ENCODE results near the gene MYOG.

DNA sequence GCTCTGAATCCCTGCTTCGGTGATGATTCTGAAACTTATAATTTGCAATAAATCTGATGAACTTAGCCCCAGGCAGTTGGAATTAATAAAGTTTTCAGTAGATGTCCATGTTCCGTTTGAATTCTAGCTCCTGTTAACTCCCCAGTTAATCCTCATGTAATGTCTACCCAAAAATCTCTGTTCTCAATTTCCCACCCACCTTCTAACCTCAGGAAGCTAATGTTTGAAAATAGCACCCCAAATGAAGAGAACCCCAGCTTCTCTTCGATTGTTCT lies 3.6 kb downstream of the MYOG start:
- TF ChIP-seq, protein P1, sequence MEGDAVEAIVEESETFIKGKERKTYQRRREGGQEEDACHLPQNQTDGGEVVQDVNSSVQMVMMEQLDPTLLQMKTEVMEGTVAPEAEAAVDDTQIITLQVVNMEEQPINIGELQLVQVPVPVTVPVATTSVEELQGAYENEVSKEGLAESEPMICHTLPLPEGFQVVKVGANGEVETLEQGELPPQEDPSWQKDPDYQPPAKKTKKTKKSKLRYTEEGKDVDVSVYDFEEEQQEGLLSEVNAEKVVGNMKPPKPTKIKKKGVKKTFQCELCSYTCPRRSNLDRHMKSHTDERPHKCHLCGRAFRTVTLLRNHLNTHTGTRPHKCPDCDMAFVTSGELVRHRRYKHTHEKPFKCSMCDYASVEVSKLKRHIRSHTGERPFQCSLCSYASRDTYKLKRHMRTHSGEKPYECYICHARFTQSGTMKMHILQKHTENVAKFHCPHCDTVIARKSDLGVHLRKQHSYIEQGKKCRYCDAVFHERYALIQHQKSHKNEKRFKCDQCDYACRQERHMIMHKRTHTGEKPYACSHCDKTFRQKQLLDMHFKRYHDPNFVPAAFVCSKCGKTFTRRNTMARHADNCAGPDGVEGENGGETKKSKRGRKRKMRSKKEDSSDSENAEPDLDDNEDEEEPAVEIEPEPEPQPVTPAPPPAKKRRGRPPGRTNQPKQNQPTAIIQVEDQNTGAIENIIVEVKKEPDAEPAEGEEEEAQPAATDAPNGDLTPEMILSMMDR (IDR thresholded peaks at IDR 0.05), result no peak
- TF ChIP-seq ZFX (IDR thresholded peaks at IDR 0.05; ENCODE audit: borderline replicate concordance), result no peak

Measured in 22Rv1 (cell line).